ENCODE results near the gene SETD3. TPM values are rescaled to one million over a fixed set of nuclear protein-coding genes. Genes with fewer than 3 reads are reported as not detected.

Gene SETD3
- total RNA-seq, 1 donor from 2014 or later, result 53.7 TPM

DNA sequence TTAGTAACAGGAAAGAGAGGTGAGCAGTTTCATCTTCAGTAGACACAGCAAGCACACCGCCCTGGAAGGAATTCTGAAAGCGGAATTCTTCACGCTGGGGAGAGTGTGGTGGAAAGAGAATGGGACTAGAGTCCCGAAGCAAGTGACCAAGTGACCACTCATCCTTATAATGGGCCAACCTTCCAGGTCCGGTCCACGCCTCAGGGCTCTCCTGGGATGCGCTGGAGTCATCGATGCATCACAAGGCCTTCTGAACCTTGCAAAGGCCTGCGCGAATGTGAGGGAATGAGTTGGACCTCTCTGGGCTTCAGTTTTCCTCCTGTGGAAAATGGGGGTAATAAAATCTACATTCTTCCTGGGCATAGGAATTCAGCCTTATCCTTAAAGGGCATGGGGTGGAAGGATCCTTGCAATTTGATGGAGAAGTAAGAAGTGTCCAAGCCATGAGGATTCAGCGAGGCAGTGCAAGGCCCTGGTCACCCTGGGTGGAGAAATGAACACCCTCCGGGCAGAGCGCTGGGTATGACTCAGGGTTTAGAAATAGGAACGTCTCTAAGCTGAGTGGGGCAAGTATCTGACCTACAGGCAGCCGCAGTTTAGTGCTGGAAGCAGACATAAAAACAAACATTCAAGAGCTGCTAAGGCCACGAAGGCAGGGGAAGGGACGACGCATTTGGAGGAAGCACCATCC, 97.7 kb downstream of the SETD3 start:
- Mint-ChIP-seq H3K4me3 (ENCODE audit: low read depth) (no peak overlapping the region), H3K27me3 (ENCODE audit: low read depth) (peaks cover 9% of the 10 kb centered on the region), H3K4me1 (ENCODE audit: low read depth) (no peaks in the 10 kb centered on the region), H3K36me3 (ENCODE audit: low read depth) (no peaks in the 10 kb centered on the region), H3K27ac (no peak overlapping the region), H3K9me3 (no peaks in the 10 kb centered on the region)
- no peak for DNase-seq (ENCODE audit: low spot score)
- intact Hi-C loops (cut with micrococcal nuclease), result no loop called here

DNA sequence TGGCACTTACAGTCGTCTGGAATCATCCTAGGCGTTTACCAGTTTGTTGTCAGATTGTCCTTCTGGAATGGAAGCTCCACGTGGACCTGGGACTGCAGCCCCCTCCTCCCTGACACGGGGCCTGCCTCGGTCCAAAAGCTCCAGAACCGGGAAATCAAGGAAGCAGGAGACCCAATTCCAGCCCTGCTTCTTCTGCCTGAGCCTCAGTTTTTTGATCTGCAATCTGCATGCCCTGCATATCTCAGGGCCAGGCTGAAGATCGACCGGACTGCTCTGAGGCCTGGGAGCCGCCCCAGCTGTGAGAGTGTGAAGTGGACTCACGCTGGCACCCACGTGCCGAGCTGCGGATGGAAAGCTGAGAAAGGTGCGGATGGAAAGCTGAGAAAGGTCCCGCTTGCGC, 98.6 kb downstream of the SETD3 start:
- DNase-seq (ENCODE audit: low spot score), result no peak
- Mint-ChIP-seq H3K9me3 (no peaks in the 10 kb centered on the region), H3K4me1 (ENCODE audit: low read depth) (no peaks in the 10 kb centered on the region), H3K36me3 (ENCODE audit: low read depth) (no peaks in the 10 kb centered on the region), H3K27ac (no peak overlapping the region), H3K4me3 (ENCODE audit: low read depth) (no peak overlapping the region), H3K27me3 (ENCODE audit: low read depth) (peaks cover 9% of the 10 kb centered on the region)
- intact Hi-C loops (cut with micrococcal nuclease), result no loop called here

DNA sequence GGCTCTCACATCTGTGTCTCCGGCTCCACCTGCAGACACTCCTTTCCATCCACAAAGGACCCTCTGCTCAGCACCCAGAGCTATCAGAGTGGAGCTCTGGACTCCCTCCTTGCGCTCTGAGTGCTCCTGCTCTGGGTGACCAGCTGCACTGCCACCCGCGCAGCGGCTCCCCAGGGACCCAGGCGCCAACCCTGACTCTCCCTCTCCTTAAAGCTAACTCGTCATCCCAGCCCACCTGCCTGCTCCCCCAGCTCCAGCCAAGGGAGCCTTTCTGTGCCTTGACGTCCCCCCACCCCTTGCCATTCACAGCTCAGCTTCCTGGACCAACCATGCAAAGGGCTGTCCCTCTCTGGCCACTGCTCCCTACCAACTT, 99.0 kb downstream of the SETD3 start:
- no peak for DNase-seq (ENCODE audit: low spot score)
- no peak overlapping the region for H3K4me3 Mint-ChIP-seq (ENCODE audit: low read depth)

DNA sequence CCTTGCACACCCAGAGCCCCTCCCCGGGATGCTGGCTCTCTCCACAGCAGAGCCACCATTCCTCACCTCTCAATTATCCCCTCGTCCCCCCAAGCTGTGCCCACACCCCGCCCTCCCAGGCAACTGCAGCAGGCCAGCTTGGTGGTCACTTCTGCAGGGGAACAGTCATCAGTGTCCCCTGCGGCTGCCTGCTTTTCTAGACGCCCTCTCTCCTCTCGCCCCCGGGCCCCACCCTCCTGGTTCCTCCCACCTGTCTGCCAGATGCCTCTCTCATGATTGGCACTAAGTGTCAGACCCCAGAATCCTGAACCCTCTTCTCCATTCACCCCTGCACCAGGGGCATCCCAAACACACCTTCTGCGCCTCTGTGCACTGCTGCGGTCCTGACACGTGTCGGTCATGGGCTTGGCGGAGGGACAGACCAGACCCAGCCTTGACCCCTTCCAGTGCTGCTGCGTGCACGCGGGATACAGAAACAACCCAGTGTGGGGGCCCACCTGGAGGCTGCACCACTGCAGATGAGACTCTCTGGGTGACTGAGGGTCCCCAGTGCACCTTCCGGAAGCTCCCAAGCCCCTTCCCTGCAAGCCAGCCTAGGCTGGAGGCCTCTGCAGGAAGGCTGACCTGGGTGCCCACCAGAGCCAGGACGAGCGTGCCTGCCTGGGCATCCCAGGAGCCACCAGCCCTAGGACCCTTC, 99.5 kb downstream of the SETD3 start:
- intact Hi-C loops (cut with micrococcal nuclease), result no loop called here
- no peaks in the 10 kb centered on the region for H3K4me1 Mint-ChIP-seq (ENCODE audit: low read depth)
- peaks cover 9% of the 10 kb centered on the region for H3K27me3 Mint-ChIP-seq (ENCODE audit: low read depth)
- no peak for DNase-seq (ENCODE audit: low spot score)
- H3K27ac Mint-ChIP-seq, result no peak overlapping the region
- no peak overlapping the region for H3K4me3 Mint-ChIP-seq (ENCODE audit: low read depth)
- no peaks in the 10 kb centered on the region for H3K9me3 Mint-ChIP-seq
- H3K36me3 Mint-ChIP-seq (ENCODE audit: low read depth), result no peaks in the 10 kb centered on the region

More for the DNA sequence above, 99.0 kb downstream of the SETD3 start:
- Mint-ChIP-seq H3K9me3 (no peaks in the 10 kb centered on the region), H3K27ac (no peak overlapping the region), H3K27me3 (ENCODE audit: low read depth) (peaks cover 9% of the 10 kb centered on the region), H3K4me1 (ENCODE audit: low read depth) (no peaks in the 10 kb centered on the region), H3K36me3 (ENCODE audit: low read depth) (no peaks in the 10 kb centered on the region)
- intact Hi-C loops (cut with micrococcal nuclease), result no loop called here

DNA sequence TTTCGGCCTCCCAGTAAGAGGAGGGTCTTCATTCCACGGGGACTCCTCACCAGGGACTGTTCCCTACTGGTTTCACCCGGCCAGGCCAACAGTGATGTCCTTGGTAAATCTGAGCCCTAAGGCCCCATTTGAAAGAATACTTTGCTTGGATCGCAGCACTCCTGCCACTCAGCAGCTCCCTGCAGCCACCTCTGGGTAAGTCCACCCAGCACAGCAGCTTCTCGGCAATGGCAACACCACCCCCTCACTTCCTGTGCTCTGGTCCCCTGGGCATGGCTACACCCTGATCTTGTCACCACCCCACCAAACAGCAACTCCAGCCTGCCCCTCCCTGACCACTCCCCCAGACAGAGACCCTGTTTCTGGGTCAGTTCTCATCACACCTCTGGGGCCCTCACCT, 100.3 kb downstream of the SETD3 start:
- H3K27ac Mint-ChIP-seq, result no peak overlapping the region
- DNase-seq (ENCODE audit: low spot score), result no peak
- H3K4me3 Mint-ChIP-seq (ENCODE audit: low read depth), result no peak overlapping the region
- intact Hi-C loops (cut with micrococcal nuclease), result no loop called here
- H3K36me3 Mint-ChIP-seq (ENCODE audit: low read depth), result no peaks in the 10 kb centered on the region
- H3K27me3 Mint-ChIP-seq (ENCODE audit: low read depth), result peaks cover 7% of the 10 kb centered on the region
- H3K4me1 Mint-ChIP-seq (ENCODE audit: low read depth), result no peaks in the 10 kb centered on the region
- no peaks in the 10 kb centered on the region for H3K9me3 Mint-ChIP-seq

DNA sequence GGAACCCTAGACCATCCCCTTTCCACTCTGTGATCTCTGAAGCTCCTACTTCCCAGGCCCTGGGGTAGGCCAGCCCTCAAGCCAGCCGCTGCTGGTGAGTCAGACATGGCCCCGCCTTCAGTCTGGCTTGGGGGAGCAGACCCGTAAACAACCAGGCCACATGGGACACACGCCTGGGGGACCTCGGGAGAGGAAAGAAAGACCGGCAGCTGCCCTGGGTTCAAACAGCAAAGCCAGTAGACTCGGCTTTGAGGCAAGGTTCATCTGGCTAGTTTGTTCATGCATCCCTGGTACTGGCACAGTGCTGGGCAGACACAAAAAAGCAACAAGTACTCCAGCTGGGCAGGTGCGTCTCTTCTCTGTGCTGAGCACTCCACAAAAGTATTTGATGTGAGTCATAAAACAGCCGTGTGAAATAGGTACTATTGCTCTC, 101.9 kb downstream of the SETD3 start:
- Mint-ChIP-seq H3K36me3 (ENCODE audit: low read depth) (no peaks in the 10 kb centered on the region), H3K4me1 (ENCODE audit: low read depth) (no peaks in the 10 kb centered on the region), H3K27ac (no peak overlapping the region), H3K27me3 (ENCODE audit: low read depth) (peaks cover 1% of the 10 kb centered on the region), H3K9me3 (no peaks in the 10 kb centered on the region), H3K4me3 (ENCODE audit: low read depth) (no peak overlapping the region)
- DNase-seq (ENCODE audit: low spot score), result no peak
- intact Hi-C loops (cut with micrococcal nuclease), result no loop called here

DNA sequence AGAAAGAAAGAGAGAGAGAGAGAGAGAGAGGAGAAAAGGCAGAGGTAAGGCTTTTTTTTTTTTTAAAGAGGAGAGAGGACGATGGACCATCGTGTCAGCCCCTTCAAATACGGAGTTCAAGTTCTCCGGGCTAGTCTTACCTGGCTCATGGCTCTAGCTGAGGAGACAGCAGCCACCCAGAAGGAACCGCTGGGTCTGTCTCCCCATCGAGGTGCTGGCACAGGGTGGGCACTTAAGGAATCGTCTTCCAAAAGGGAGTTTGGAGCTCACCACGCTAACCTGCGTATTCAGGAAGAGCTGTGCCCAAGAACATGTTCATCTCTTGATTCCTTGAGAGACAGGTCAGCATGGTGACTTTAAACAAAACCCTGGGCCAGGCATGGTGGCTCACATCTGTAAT, 102.7 kb downstream of the SETD3 start:
- DNase-seq (ENCODE audit: low spot score), result no peak
- H3K9me3 Mint-ChIP-seq, result no peaks in the 10 kb centered on the region
- H3K27ac Mint-ChIP-seq, result no peak overlapping the region
- no peak overlapping the region for H3K4me3 Mint-ChIP-seq (ENCODE audit: low read depth)
- H3K4me1 Mint-ChIP-seq (ENCODE audit: low read depth), result no peaks in the 10 kb centered on the region
- intact Hi-C loops (cut with micrococcal nuclease), result no loop called here
- no peaks in the 10 kb centered on the region for H3K36me3 Mint-ChIP-seq (ENCODE audit: low read depth)
- H3K27me3 Mint-ChIP-seq (ENCODE audit: low read depth), result peaks cover 5% of the 10 kb centered on the region

DNA sequence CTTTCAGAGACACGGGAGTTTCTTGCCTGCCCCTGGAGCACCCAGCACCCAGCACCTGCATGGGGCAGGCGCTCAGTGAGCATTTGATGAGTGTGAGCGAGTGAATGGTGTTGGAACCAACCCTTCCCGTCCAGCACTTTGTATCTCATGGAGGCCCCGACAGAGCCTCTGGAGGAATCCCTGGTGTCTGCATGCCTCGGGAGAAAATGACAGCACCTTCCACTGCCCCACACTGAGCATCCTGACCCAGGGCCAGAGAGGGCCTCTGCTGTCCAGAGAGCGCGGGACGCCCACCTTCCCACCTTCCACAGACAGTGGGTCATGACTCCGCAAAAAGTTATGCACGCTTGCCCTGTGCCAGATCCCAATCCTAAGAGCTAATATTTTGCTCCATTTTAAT, 105.7 kb downstream of the SETD3 start:
- no peak for DNase-seq (ENCODE audit: low spot score)
- H3K36me3 Mint-ChIP-seq (ENCODE audit: low read depth), result no peaks in the 10 kb centered on the region
- H3K27ac Mint-ChIP-seq, result no peak overlapping the region
- H3K9me3 Mint-ChIP-seq, result no peaks in the 10 kb centered on the region
- no peaks in the 10 kb centered on the region for H3K4me1 Mint-ChIP-seq (ENCODE audit: low read depth)
- H3K4me3 Mint-ChIP-seq (ENCODE audit: low read depth), result no peak overlapping the region
- H3K27me3 Mint-ChIP-seq (ENCODE audit: low read depth), result peaks cover 8% of the 10 kb centered on the region
- intact Hi-C loops (cut with micrococcal nuclease), result no loop called here

DNA sequence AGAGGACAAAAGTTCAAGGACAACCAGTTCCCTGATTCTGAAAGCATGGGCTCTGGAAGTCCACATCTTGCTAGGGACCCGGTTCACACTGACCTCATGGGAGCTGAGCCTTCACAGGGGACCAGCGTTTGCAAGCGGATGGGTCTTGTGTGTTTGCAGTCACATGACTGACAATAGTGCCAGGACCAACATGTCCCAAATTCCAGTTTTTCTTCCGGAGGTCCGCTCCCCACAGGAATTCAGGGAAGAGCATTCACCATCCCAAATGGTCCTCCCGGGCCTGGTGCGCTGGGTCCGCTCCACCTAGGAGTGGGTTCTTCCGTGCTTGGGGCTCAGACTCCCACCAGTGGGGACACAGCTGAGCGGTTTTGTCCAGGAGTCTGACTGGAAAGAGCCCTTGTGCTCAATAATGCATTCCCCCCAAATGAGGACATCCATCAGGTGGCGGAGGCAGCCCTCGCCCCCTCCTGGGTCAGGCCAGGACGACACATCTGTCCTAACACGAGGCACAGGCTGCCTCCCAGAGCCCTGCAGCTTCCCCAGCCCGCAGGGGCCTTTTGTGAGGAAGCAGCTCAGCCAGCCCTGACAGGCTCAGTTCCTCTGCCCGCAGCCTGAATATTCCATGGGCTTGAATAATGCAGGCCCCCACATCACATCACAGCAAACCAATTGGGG, 116.9 kb downstream of the SETD3 start:
- no peaks in the 10 kb centered on the region for H3K9me3 Mint-ChIP-seq
- H3K4me1 Mint-ChIP-seq (ENCODE audit: low read depth), result no peaks in the 10 kb centered on the region
- H3K27me3 Mint-ChIP-seq (ENCODE audit: low read depth), result no peaks in the 10 kb centered on the region
- H3K4me3 Mint-ChIP-seq (ENCODE audit: low read depth), result no peak overlapping the region
- no peaks in the 10 kb centered on the region for H3K36me3 Mint-ChIP-seq (ENCODE audit: low read depth)
- H3K27ac Mint-ChIP-seq, result no peak overlapping the region
- intact Hi-C loops (cut with micrococcal nuclease), result no loop called here
- no peak for DNase-seq (ENCODE audit: low spot score)

DNA sequence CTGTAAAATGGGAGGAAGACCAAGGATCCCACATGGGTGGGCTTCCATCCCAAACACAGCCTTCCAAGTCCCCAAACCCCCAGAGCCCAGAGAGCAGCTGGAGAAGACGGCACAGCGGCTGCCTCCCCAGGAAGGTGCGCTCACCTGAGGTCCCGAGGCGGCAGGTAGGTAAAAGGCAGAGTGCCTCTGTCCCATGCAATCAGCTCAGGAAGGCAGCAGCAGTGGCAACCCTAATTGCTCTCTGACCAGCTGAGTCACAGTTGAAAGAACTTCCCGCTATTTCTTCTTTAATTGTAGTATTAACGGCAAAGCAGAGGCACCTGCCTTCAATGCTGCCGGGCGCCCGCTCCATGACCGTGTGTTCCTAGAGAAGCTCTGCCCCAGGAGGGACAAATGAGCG, 117.6 kb downstream of the SETD3 start:
- Mint-ChIP-seq H3K9me3 (no peaks in the 10 kb centered on the region), H3K4me3 (ENCODE audit: low read depth) (no peak overlapping the region), H3K36me3 (ENCODE audit: low read depth) (no peaks in the 10 kb centered on the region), H3K27ac (no peak overlapping the region), H3K4me1 (ENCODE audit: low read depth) (no peaks in the 10 kb centered on the region), H3K27me3 (ENCODE audit: low read depth) (no peaks in the 10 kb centered on the region)
- intact Hi-C loops (cut with micrococcal nuclease), result no loop called here
- DNase-seq (ENCODE audit: low spot score), result no peak

DNA sequence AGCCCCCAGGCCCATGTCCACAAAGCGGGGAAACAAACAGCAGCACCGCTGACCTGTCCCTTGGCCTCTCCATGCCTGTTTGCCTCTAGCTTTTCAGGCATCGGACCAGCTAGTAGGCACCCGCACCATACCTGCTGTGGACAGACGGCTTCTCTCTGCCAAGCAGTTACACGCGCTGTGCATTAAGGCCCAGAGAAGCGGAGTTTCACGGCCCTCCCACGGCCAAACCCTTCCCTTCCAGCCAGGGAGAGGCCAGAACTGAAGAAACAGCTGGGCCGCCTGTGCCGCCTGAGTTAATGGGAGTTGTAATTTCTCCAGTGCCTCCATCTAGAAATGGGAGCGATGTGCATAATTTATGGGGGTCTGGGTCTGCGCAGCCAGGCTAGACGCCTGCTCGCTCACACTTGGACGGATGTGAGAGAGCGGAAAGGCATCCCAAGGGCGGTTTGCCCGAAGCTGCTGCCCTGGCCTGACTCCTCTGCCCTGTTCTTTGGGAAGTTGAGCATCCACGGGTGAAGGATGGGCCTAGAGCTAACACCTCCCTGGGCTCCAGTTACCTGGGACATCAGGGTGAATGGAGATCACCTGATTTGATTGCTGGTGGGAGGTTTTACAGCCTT, 119.0 kb downstream of the SETD3 start:
- Mint-ChIP-seq H3K36me3 (ENCODE audit: low read depth) (no peaks in the 10 kb centered on the region), H3K4me3 (ENCODE audit: low read depth) (no peak overlapping the region)
- DNase-seq (ENCODE audit: low spot score), result no peak

DNA sequence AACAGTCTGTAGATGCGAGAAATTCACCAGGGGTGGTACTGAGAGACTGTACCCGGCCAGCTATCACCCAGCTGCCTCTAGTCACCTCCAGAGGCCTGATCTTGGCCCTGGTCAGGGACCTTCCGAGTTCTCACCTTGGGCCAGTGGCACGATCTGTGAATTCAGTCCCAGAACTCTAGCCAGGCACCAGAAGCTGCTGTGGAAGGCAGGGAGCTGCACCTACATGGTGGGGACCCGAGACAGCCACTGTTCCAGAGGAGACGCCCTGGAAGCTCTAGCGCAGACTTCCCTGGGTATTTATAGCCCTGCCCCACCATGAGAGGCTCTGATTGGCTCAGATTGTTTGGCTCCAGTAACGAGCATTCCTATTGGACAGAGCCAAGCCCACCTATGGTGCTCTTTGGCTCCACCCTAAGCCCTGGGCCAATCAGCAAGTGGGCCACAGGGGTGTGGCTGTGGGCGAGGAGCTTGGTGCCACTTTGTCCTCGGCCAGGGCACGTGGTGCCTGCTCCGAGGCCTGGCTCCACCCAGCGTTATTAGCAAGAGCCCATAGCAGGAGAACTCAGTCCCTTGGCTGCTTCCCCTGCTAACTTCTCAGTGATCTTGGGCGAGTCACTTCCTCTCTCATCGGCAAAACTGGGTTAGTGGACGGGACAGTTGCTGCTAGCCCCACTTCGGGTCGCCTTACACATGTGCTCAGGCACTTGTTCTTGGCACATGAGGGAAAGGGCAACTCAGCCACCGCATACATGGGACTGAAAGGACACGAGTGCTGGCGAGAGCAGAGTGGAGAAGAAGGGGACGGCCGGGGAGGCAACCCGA, 119.7 kb downstream of the SETD3 start:
- intact Hi-C loops (cut with micrococcal nuclease), result no loop called here
- H3K4me3 Mint-ChIP-seq (ENCODE audit: low read depth), result no peak overlapping the region

More for the DNA sequence above, 119.0 kb downstream of the SETD3 start:
- no peaks in the 10 kb centered on the region for H3K4me1 Mint-ChIP-seq (ENCODE audit: low read depth)
- intact Hi-C loops (cut with micrococcal nuclease), result no loop called here
- no peaks in the 10 kb centered on the region for H3K27me3 Mint-ChIP-seq (ENCODE audit: low read depth)
- H3K27ac Mint-ChIP-seq, result no peak overlapping the region
- no peaks in the 10 kb centered on the region for H3K9me3 Mint-ChIP-seq

More for the DNA sequence above, 119.7 kb downstream of the SETD3 start:
- Mint-ChIP-seq H3K36me3 (ENCODE audit: low read depth) (no peaks in the 10 kb centered on the region), H3K27me3 (ENCODE audit: low read depth) (no peaks in the 10 kb centered on the region), H3K9me3 (no peaks in the 10 kb centered on the region), H3K4me1 (ENCODE audit: low read depth) (no peaks in the 10 kb centered on the region), H3K27ac (no peak overlapping the region)
- DNase-seq (ENCODE audit: low spot score), result no peak

All from activated T-helper 2 cell treated with anti-CD3 and anti-CD28 coated beads, Interferon-gamma antibody, Interleukin-2, Interleukin-4, amounts not matched to agents 10 μg/mL and 5 μg/mL and 100 μg/mL, durations not matched to agents 14 hours and 24 hours and 36 hours (primary cell).